ENCODE measurements around the gene OR10H1.
"Not testable (repeated sequence)": the region's sequence is repeated elsewhere in the genome, so short reads cannot be mapped to it uniquely, and the experiment has no call there.

DNA sequence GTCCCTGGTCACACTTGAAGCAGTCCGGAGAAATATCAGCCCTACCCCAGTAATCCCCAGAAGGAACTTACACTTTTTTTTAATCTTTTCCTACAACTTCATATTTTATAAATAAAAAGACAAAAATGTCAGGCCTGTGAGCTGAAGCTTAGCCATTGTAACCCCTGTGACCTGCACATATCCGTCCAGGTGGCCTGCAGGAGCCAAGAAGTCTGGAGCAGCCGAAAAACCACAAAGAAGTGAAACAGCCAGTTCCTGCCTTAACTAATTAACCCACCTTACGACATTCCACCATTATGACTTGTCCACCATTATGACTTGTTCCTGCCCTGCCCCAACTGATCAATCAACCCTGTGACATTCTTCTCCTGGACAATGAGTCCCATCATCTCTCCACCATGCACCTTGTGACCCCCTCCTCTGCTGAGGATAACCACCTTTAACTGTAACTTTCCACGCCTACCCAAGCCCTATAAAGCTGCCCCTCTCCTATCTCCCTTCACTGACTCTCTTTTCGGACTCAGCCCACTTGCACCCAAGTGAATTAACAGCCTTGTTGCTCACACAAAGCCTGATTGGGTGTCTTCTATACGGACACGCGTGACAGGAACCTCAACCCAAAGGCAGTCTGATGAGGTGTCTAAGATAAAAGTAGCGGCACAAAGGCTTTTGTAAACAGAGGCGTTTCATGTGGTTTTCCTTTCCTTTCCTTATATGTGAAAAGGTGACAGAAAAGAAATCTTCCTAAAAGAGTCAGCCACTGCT, 20.3 kb upstream of the OR10H1 start:
- TF ChIP-seq, protein P1, sequence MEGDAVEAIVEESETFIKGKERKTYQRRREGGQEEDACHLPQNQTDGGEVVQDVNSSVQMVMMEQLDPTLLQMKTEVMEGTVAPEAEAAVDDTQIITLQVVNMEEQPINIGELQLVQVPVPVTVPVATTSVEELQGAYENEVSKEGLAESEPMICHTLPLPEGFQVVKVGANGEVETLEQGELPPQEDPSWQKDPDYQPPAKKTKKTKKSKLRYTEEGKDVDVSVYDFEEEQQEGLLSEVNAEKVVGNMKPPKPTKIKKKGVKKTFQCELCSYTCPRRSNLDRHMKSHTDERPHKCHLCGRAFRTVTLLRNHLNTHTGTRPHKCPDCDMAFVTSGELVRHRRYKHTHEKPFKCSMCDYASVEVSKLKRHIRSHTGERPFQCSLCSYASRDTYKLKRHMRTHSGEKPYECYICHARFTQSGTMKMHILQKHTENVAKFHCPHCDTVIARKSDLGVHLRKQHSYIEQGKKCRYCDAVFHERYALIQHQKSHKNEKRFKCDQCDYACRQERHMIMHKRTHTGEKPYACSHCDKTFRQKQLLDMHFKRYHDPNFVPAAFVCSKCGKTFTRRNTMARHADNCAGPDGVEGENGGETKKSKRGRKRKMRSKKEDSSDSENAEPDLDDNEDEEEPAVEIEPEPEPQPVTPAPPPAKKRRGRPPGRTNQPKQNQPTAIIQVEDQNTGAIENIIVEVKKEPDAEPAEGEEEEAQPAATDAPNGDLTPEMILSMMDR (IDR thresholded peaks at IDR 0.05): not testable (repeated sequence)
- TF ChIP-seq EP300 (IDR thresholded peaks at IDR 0.05): not testable (repeated sequence)
